Astrocyte of the cerebellum (primary cell): ENCODE measurements around the gene ZBTB5.

Experiments
- DNase-seq: peaks from one replicate; pipeline ENCODE4 v3.0.0-alpha.2; 2011; ENCODE audit warnings: low read depth
- H3K4me3 ChIP-seq: 2 replicates; pipeline ENCODE4 v1.5.1; 2011; ENCODE audit warnings: mild to moderate bottlenecking, low read depth, low read length, moderate library complexity
- CTCF ChIP-seq: IDR thresholded peaks from 2 replicates; pipeline ENCODE4 v1.5.1; 2012; ENCODE audit warnings: low read length, low read depth, moderate library complexity, mild to moderate bottlenecking; ENCODE audit errors: missing control alignments
- in situ Hi-C: cut with HindIII; loops from 2 replicates; pipeline ENCODE4 v1.10.0; 2017; ENCODE audit warnings: low sequenced_read_pairs

ZBTB5 gene

DNA sequence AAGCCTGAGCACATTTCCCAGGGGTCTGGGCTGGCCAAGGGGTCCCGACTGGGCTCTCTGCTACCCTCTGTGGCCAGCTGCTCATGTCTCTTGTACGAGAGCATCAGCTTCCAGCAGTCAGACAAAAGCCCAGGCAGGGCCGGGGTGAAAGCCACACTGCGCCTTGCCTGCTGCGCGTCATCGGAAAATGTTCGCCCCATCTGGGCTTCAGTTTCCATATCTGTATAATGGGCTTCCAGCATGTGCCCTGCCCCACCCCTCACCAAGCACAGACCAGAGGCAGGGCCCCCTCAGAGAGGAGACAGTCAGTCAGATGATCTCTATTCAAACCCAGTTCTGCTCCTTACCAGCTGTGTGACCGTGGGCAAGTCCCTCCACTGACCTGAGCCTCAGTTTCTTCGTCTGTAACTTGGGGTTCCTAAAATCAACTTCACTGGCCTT, 50.7 kb downstream of the ZBTB5 start:
- no peak for TF ChIP-seq CTCF
- no peak for DNase-seq
- no peak overlapping the region for H3K4me3 ChIP-seq
- in situ Hi-C loops = no loop called here

DNA sequence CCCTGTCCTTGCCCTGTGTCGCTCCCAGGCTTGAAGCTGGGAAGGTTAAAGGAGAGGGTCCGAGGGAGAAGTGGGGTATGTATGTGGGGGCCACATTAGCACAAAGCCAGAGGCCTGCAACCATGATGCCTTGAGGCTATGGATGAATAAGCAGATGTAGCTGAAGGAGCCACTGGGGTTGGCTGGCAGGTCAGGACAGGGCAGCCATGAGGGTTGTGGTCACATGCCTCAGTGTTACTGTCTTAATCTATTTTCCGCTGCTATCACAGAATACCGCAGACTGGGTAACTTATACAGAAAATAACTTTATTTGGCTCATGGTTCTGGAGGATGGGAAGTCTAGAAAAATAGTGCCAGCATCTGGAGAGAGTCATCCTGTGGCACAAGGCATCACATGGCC, 51.9 kb downstream of the ZBTB5 start:
- TF ChIP-seq CTCF = no peak
- no peak overlapping the region for H3K4me3 ChIP-seq
- DNase-seq = no peak
- in situ Hi-C loops = no loop called here

DNA sequence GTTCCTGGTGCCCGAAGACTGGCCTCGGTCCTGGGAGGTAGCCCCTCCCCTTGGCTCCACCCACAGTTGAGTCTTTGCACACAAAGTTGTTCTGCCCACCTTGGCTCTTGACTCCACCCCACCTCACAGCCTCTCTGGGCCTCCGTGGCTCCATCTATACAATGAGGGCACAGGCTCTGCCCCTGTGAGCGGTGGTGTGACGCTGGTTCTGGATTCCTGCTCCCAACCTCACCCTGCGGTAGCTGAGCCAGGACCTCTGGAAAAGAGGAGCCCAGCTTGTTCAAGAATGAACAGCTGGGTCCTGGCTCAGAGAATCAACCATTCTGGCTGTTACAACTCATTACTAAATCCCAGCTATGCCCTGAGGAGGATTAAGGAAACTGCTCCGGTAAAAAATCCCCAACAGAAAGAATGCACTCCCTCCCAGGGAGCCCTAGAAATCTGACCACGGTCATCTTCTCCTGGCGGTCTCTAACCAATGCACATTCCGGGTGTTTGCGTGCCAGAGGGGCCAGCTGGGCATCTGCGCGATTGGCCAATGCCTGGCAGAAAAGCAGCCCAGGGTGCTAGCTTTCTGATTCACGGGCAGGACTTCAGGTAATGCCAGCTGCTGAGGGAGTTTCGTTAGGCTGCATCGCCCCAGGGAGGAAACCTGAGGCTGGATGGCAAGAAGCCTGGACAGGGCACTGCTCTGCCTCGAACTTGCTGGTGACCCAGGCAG, 52.7 kb downstream of the ZBTB5 start:
- H3K4me3 ChIP-seq = no peak overlapping the region
- no peak for TF ChIP-seq CTCF
- peak; percentile 44 for DNase-seq
- in situ Hi-C loops = no loop called here

- no peak for DNase-seq
- no peak overlapping the region for H3K4me3 ChIP-seq
- in situ Hi-C loops = no loop called here
- TF ChIP-seq CTCF = peak; percentile 47
Measured at GRCh38 chr9:37410969-37411785, 54.1 kb downstream of the ZBTB5 start.

DNA sequence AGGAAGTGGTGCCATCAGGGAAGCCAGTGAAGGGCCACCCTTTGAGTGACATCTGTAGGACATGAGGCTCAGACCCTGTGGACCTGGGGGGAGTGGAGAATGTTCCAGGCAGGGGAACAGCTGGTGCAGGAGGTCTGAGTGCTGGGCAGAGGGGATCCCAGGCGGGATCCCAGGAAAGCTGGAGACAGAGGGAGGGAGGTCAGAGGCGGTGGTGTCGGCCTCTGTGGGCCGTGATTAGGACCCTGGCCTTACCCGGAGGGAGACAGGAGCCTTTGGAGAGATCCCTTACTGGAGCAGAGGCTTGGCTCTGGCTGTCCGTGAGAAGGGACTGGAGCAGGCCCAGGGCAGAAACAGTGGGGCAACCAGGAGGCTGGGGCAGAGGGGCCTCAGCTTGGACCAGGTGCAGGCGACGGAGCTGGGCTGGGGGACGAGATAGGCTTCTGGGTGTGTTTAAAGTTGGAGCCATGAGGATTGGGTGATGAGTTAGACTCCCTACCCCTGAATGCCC, 54.8 kb downstream of the ZBTB5 start:
- no peak for TF ChIP-seq CTCF
- no peak overlapping the region for H3K4me3 ChIP-seq
- no peak for DNase-seq
- in situ Hi-C loops = no loop called here

DNA sequence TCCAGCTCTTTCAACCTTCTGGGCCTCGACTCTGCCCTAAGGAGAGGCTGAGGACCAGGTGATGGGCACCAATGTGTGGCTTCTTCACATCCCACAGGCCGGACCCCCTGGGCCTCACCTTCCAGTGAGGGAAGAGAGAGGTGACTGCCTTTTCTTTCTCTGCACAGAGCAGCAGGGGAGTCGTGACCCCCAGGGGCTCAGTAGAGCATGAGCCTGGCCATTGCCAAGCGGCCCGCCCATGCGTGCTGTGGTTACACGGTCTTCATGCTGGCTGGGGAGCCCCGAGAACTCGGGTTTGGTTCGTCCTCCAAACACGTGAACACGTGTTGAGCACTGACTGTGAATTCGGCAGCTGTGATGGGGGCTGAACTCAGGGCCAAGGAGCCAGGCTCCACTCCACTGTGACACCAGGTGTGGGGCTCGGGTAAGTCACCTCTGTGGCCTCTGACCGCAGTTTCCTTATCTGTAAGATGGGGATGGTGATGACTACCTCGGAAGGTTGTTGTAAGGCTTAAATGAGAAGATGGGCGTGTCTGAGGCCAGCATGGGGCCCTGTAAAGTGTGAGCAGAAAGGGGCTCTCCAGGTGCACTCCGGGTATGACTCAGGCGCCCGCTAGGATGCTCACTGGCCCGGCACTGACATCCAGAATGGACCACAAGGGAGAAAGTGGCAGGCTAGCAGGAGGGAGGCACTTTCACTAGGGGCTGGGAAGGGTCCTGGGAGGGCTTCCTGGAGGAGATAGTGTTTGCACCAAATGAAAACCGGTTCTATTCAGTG, 56.1 kb downstream of the ZBTB5 start:
- in situ Hi-C loops = no loop called here
- H3K4me3 ChIP-seq = no peak overlapping the region
- TF ChIP-seq CTCF = no peak
- no peak for DNase-seq
